Right lobe of liver (tissue), 4 donors: ENCODE data around the gene PI16.
"Not testable (repeated sequence)": the region's sequence is repeated elsewhere in the genome, so short reads cannot be mapped to it uniquely, and the experiment has no call there.

Source experiments
- POLR2A ChIP-seq: fragments of 450-650 bp; IDR thresholded peaks from one replicate; pipeline ENCODE4 v1.6.1; 2017; ENCODE audit warnings: antibody characterized with exemption, mild to moderate bottlenecking
- TF ChIP-seq, protein P1 (sequence below), 4 donors: fragments of 200-600 bp in 3 of 4; fragments of 450-650 bp in 1 of 4; IDR thresholded peaks; one replicate each; pipeline versions ENCODE4 v1.5.1 to v1.8.0; 2016 to 2022; ENCODE audit warnings: antibody characterized with exemption in 4 of 4, mild to moderate bottlenecking in 2 of 4
- donor health status: DM: no; HTN: no; CAD: no.
- donor health status: DM: no; HTN: no; CAD: no.
- donor health status: DM: no; HTN: yes; CAD: no.

DNA sequence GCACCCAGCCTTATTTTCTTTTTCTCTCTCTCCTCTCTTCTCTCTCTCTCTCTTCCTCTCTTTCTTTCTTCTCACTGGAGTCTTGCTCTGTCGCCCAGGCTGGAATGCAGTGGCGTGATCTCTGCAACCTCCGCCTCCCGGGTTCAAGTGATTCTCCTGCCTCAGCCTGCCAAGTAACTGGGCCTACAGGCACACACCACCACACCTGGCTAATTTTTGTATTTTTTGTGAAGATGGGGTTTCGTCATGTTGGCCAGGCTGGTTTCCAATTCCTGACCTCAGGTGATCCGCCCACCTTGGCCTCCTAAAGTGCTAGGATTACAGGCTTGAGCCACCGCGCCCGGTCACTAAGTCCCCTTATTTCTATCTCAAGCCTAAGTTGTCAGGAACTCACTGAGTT lies 5.5 kb upstream of the PI16 start:
- not testable (repeated sequence) for TF ChIP-seq POLR2A
- TF ChIP-seq, protein P1, sequence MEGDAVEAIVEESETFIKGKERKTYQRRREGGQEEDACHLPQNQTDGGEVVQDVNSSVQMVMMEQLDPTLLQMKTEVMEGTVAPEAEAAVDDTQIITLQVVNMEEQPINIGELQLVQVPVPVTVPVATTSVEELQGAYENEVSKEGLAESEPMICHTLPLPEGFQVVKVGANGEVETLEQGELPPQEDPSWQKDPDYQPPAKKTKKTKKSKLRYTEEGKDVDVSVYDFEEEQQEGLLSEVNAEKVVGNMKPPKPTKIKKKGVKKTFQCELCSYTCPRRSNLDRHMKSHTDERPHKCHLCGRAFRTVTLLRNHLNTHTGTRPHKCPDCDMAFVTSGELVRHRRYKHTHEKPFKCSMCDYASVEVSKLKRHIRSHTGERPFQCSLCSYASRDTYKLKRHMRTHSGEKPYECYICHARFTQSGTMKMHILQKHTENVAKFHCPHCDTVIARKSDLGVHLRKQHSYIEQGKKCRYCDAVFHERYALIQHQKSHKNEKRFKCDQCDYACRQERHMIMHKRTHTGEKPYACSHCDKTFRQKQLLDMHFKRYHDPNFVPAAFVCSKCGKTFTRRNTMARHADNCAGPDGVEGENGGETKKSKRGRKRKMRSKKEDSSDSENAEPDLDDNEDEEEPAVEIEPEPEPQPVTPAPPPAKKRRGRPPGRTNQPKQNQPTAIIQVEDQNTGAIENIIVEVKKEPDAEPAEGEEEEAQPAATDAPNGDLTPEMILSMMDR (IDR thresholded peaks at IDR 0.05), result not testable (repeated sequence)
